GM12865 (cell line): ENCODE measurements around the gene KRTAP3-3.

ENCODE experiments used
- DNase-seq: peaks from one replicate; pipeline ENCODE4 v3.0.0; 2010; ENCODE audit warnings: low read depth
- H3K4me3 ChIP-seq: 2 replicates; pipeline ENCODE4 v1.5.1; 2011; ENCODE audit warnings: mild to moderate bottlenecking, low read depth, low read length, control low read depth
- TF ChIP-seq, protein P1 (sequence below): IDR thresholded peaks from 2 replicates; pipeline ENCODE4 v1.5.1; 2011; ENCODE audit warnings: low read length, control low read depth, low read depth, inconsistent platforms; ENCODE audit not compliant: insufficient read depth; ENCODE audit errors: missing control alignments

Gene KRTAP3-3

DNA sequence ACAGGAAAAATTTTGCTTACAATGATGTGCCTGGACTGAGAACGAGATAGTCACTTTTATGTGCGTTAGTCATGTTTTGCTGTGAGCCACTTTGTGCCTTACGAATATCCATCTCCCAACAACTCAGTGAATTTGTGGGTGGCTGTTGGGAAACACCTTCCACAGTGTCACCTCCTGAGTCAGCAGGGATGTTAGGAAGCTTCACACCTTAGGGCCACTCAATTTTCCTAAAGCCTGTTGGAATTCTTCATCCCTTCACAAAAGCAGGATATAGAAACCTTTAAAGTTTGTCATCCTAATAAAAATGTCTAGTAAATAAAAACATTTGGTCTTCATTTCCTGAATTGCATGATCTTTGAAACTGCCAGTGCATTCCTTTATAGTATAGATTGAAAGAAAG is 19.2 kb upstream of the KRTAP3-3 start:
- no peak for DNase-seq
- no peak overlapping the region for H3K4me3 ChIP-seq
- TF ChIP-seq, protein P1, sequence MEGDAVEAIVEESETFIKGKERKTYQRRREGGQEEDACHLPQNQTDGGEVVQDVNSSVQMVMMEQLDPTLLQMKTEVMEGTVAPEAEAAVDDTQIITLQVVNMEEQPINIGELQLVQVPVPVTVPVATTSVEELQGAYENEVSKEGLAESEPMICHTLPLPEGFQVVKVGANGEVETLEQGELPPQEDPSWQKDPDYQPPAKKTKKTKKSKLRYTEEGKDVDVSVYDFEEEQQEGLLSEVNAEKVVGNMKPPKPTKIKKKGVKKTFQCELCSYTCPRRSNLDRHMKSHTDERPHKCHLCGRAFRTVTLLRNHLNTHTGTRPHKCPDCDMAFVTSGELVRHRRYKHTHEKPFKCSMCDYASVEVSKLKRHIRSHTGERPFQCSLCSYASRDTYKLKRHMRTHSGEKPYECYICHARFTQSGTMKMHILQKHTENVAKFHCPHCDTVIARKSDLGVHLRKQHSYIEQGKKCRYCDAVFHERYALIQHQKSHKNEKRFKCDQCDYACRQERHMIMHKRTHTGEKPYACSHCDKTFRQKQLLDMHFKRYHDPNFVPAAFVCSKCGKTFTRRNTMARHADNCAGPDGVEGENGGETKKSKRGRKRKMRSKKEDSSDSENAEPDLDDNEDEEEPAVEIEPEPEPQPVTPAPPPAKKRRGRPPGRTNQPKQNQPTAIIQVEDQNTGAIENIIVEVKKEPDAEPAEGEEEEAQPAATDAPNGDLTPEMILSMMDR = no peak

DNA sequence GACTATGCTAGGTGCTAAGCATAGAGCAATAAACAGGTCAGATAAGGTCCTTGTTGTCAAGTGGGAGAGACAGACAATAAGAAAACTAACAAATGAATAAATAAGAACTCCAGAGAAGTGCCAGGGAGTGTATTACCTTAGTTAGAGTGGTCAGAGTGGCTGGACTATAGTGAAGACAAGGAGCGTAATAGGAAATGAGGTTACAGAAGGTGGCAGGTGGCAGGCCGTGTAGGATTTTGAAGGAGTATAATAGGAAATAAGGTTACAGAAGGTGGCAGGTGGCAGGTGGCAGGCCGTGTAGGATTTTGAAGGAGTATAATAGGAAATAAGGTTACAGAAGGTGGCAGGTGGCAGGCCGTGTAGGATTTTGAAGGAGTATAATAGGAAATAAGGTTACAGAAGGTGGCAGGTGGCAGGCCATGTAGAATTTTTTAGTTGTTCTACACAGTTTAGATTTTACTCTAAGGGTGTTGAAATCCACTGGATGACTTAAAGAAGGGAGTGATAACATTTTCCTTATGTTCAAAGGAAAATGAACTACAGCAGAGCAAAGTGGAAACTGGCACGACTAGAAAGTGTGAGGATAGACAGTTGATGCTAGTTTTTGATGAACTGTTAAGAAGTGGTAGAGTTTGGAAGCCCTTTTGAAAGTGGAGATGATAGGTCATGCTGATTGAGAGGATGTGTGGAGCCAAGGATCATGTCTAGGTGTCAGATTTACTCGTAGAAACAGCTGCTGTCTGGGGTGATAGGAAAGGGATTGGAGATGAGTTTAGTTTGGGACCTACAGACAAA is 18.6 kb upstream of the KRTAP3-3 start:
- DNase-seq = no peak

DNA sequence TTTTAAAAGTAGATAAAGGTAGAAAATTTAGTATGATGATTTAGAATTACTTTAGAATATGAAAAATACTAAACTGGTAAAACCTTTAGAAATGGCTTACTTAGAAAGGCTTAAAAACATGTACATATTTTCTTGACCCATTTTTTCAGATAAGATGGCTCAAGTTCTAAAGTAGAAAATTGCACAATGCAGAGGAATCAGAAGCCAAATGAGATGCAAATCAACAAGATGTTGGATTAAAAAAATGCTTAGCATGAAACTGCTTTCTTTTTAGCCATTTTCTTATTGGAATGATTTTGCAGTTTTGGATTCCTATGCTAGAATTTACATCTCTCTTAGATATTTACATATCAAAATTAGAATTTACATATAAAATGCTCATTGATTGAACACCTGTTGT is 16.5 kb upstream of the KRTAP3-3 start:
- H3K4me3 ChIP-seq = no peak overlapping the region
- TF ChIP-seq, protein P1 = no peak
- no peak for DNase-seq

More for the DNA sequence above, 18.6 kb upstream of the KRTAP3-3 start:
- H3K4me3 ChIP-seq = no peak overlapping the region
- TF ChIP-seq, protein P1 = no peak

GRCh38 chr17:41009936-41010335 is 16.0 kb upstream of the KRTAP3-3 start:
- no peak overlapping the region for H3K4me3 ChIP-seq
- TF ChIP-seq, protein P1 = no peak

DNA sequence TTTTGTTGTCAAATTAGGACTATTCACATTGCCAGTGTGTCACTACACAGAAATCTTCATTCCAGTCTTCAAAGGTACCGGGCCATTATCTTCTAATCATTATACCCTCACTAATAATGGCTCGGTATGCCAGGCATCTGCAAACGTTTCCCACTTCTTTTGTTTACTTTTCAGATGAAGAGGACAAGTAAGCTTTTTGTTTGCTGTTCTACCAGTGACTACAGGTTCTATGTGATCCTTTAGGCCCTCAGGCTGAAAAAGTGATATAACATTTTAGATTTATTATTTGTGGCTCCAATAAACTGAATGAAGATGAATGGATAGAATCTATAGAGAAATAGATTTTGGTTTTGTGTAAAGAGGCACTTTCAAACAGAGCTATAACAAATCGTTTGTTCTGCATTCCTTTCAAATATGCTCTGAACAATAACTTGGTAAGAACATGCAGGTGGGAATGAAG is 15.4 kb upstream of the KRTAP3-3 start:
- no peak overlapping the region for H3K4me3 ChIP-seq
- no peak for DNase-seq
- TF ChIP-seq, protein P1 = no peak

More at GRCh38 chr17:41009936-41010335, 16.0 kb upstream of the KRTAP3-3 start:
- no peak for DNase-seq

- no peak within 1 kb of the TSS for H3K4me3 ChIP-seq
- TF ChIP-seq, protein P1 = no peak
- DNase-seq = no peak
These were observed 14.8 kb upstream of the KRTAP3-3 start, which contains the start of gene KRTAP3-1 for GRCh38 chr17:41008811-41009210. KRTAP3-1 (minus strand) TSS chr17:41009128; CDS start chr17:41009074, 54 bp downstream.
